SK-N-MC (cell line): ENCODE results near the gene HADHA.

ENCODE experiments used
- EZH2 ChIP-seq: fragments of 200-600 bp; sonication (generic); IDR thresholded peaks from one replicate; pipeline ENCODE4 v1.6.1; 2017; ENCODE audit warnings: antibody characterized with exemption
- FOXP2 ChIP-seq: optimal IDR thresholded peaks from 2 replicates; pipeline ENCODE3; 2011; ENCODE audit warnings: mild to moderate bottlenecking, moderate library complexity; ENCODE audit not compliant: insufficient read depth; ENCODE audit errors: extremely low read length, control extremely low read depth
- POLR2AphosphoS5 ChIP-seq: IDR thresholded peaks from 2 replicates; pipeline ENCODE4 v1.6.1; 2012; ENCODE audit warnings: mild to moderate bottlenecking, low read depth, low read length, borderline replicate concordance

DNA sequence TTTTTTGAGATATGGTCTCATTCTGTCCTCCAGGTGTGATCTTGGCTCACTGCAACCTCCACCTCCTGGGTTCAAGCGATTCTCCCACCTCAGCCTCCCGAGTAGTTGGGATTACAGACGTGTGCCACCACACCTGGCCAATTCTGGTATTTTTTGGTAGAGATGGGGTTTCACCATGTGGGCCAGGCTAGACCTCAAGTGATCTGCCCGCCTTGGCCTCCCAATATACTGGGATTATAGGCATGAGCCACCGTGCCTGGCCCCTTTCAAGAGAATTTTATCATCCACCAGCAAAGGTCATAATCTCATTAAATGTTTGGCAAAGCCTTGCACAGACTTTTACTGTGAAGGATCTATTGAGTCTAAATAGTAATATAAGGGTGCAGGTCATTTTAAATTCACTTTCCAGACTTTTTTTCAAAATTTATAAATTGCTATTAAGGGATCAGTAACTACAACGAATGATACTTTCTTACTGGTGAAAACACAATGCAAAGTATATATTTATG, 2.5 kb downstream of the HADHA start:
- TF ChIP-seq POLR2AphosphoS5 (no peak), EZH2 (no peak), FOXP2 (no peak)
